Ectodermal cell (in vitro differentiated cells): Measurements from ENCODE around the gene ATP5PO.

ENCODE experiments used
- H3K27ac ChIP-seq: 2 replicates; pipeline ENCODE4 v1.7.0; 2013; ENCODE audit warnings: mild to moderate bottlenecking, low read depth, low read length; ENCODE audit not compliant: insufficient read depth, poor library complexity, severe bottlenecking
- H3K27me3 ChIP-seq: 2 replicates; pipeline ENCODE4 v1.7.0; 2013; ENCODE audit warnings: mild to moderate bottlenecking, low read length; ENCODE audit not compliant: insufficient read depth, control insufficient read depth, poor library complexity, severe bottlenecking
- H3K36me3 ChIP-seq: one replicate; pipeline ENCODE4 v1.7.0; 2013; ENCODE audit warnings: low read length; ENCODE audit not compliant: control insufficient read depth, insufficient read depth
- H3K4me1 ChIP-seq: one replicate; pipeline ENCODE4 v1.7.0; 2013; ENCODE audit warnings: low read length; ENCODE audit not compliant: control insufficient read depth, insufficient read depth
- H3K4me3 ChIP-seq: 2 replicates; pipeline ENCODE4 v1.7.0; 2013; ENCODE audit warnings: low read depth, low read length, control low read depth; ENCODE audit not compliant: insufficient read depth
- H3K9me3 ChIP-seq: 2 replicates; pipeline ENCODE4 v1.7.0; 2013; ENCODE audit warnings: mild to moderate bottlenecking, low read length, moderate library complexity; ENCODE audit not compliant: control insufficient read depth
- WGBS, 2 experiments: methylation state at CpG; one replicate each; pipeline ENCODE4 v1.1.7; 2013; ENCODE audit warnings: missing lambda C conversion rate in 2 of 2; 5-methylcytosine and 5-hydroxymethylcytosine counted together

ATP5PO gene

DNA sequence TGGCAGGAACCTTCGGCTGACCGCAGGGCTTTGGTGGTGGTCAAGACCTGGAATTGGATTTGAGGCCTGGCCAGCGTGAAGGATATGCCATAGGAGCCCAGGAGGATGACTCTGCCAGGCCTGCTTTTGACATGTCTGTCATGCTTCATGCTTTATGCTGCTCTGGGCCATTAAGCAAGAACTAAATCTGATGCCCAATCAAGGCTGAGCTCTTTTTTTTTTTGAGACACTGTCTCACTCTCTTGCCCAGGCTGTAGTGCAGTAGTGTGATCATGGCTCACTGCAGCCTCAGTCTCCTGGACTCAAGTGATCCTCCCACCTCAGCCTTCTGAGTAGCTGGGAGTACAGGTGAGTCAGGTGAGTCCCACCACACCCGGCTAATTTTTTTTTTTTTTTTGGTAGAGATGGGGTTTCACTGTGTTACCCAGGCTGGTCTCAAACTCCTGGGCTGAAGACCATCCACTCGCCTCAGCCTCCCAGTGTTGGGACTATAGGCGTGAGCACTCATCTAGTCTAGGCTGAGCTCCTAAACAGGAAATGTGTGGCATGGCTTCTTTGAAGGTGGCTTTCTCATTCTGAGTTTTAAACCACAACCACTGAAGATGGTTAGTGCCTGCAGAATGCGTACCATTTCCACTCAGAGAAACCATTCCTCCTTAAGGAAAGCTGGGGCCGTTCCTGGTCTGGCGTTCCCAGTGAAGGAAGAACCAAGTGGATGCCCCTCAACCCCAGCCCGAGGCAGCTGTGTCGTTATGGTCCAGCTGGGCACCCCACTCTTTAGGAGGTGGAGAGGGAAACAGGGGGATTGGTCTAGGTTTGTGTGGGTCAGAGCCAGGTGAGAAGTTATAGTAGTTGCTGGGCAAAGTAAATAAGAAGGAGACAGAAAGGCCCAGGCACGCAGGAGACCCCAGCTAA is 34.2 kb upstream of the ATP5PO start:
- H3K4me1 ChIP-seq, result peaks cover 31% of the 10 kb centered on the region
- H3K27ac ChIP-seq, result no peak overlapping the region
- H3K27me3 ChIP-seq, result no peaks in the 10 kb centered on the region
- H3K36me3 ChIP-seq, result no peaks in the 10 kb centered on the region
- no peak overlapping the region for H3K4me3 ChIP-seq
- 97 to 98% methylated on average over 12 of the region's 12 CpGs for WGBS, 2 experiments
- H3K9me3 ChIP-seq, result no peaks in the 10 kb centered on the region

GRCh38 chr21:33948951-33949444 is 33.4 kb upstream of the ATP5PO start:
- whole genome bisulfite sequencing, 2 experiments, result 93 to 94% methylated on average over 9 of the region's 9 CpGs
- peaks cover 31% of the 10 kb centered on the region for H3K4me1 ChIP-seq
- H3K27ac ChIP-seq, result peak overlapping the region; percentile 96
- H3K4me3 ChIP-seq, result no peak overlapping the region
- H3K27me3 ChIP-seq, result no peaks in the 10 kb centered on the region
- H3K36me3 ChIP-seq, result no peaks in the 10 kb centered on the region
- no peaks in the 10 kb centered on the region for H3K9me3 ChIP-seq

DNA sequence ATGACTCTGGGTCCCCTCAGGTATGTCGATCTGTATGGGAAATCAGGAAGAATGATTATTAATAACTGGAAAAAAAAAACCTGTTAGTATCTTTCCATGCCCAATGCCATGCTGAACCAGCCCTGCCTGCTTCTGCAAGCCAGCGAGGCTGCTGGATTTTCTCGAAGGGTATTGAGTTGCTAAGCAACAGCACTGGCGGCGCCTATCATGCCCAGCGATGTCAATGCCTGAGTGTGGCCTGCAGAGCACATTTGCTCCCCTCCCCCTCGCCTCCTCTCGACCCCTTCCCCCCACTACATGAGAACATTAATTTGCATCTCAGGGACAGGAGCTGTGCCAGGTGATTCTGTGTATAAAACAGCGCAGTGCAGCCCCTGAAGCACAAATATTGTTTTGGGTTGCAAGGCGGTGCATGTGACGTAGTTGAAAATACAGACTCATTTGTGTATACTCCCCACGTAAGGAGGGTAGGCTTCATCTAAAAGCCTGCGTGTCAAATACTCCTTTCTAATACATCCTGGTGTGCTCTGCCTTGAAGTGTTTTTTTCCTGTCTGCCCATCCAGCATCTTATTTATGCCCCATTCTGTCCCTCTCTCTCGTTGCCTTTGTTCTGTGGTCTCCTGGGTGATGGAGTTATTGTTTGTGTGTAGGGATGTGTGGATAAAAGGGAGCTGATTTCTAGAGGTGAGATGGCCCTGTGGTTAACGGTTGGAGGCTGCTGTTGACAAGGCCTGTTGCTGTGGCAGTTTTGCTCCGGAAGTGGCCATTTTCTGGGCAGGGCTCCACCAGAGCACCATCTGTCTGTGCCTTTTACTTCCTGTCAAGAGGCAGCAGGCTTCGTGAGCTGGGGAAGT is 32.7 kb upstream of the ATP5PO start:
- peaks cover 31% of the 10 kb centered on the region for H3K4me1 ChIP-seq
- H3K36me3 ChIP-seq, result no peaks in the 10 kb centered on the region
- WGBS, 2 experiments, result 29 to 30% methylated on average over 17 of the region's 17 CpGs
- H3K27ac ChIP-seq, result peak overlapping the region; percentile 96
- H3K9me3 ChIP-seq, result no peaks in the 10 kb centered on the region
- H3K4me3 ChIP-seq, result peak overlapping the region; percentile 4
- H3K27me3 ChIP-seq, result no peaks in the 10 kb centered on the region

DNA sequence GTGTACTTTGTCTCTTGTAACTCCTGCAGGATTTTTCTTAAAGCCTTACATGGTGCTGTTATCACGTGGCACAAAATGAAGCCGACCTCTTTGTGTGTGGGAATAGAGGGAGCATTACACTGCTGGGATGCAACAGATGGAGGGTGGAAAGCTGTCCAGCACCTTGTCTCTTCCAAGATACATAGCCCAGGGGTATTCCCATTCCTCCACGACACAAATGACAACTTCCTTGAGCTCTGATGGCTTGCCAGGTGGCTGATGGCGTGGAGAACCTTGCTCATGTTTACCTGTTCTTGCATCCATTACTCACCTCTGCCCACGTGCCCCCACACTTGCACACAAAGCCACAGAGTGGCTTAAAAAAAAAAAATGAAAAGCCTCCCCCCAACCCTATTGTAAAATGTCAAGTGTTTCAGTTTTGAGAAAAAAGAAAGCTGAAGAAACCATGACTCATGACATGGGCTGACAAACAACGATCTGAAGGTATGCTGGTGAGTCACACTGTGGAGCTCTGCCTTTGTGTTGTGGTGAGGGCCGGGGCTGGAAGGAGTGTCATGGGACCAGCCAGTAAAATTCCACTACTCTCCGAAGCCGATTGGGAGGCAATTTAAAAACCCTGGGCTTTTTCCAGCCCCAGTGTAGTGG is 32.0 kb upstream of the ATP5PO start:
- Histone ChIP-seq H3K9me3 (no peaks in the 10 kb centered on the region), H3K4me1 (peaks cover 31% of the 10 kb centered on the region), H3K27me3 (no peaks in the 10 kb centered on the region), H3K27ac (peak overlapping the region; percentile 96), H3K36me3 (no peaks in the 10 kb centered on the region), H3K4me3 (peak overlapping the region; percentile 4)
- 28 to 32% methylated on average over 9 of the region's 9 CpGs for WGBS, 2 experiments

DNA sequence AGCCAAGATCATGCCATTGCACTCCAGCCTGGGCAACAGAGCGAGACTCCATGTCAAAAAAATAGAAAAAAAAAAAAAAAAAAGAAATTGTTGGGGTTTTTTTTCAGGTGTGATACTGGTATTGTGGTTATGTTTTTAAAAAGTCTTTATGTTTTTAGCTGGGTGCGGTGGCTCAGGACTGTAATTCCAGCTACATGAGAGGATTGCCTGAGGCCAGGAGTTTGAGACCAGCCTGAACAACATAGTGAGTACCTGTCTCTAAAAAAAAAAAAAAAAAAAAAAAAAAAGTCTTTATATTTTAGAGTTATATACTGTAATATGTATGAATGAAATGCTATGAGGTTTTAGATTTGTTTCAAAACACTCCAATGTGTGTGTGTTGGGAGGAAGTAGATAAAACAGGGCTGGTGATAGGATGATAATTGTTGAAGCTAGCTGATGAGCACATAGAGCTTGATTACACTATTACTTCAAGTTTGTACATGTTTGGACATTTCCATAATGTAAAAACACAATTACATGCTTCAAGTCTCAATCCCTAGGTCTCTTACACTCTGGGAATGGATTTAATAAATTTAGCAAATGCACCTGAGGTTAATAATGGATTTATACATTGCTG is 30.2 kb upstream of the ATP5PO start:
- 94 to 95% methylated on average over 2 of the region's 2 CpGs for WGBS, 2 experiments
- Histone ChIP-seq H3K27ac (no peak overlapping the region), H3K36me3 (no peaks in the 10 kb centered on the region), H3K9me3 (no peaks in the 10 kb centered on the region), H3K4me1 (peaks cover 38% of the 10 kb centered on the region), H3K27me3 (no peaks in the 10 kb centered on the region), H3K4me3 (no peak overlapping the region)

DNA sequence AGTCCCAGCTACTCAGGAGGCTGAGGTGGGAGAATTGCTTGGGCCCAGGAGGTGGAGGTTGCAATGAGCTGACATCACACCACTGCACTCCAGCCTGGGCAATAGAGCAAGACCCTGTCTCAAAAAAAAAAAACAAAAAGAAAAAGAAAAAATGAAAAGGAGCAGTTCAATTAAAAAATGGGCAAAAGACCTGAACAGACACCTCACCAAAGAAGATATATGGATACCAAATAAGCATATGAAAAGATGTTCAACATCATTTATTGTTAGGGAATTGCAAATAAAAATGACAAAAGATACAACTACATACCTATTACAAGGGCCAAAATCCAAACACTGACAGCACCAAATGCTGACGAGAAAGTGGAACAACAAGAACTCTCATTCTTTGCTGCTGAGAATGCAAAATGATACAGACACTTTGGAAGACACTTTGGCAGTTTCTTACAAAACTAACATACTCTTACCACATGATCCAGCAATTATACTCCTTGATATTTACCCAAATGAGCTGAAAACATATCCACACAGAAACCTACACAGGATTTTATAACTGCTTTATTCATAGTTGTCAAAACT is 28.7 kb upstream of the ATP5PO start:
- H3K27me3 ChIP-seq, result no peaks in the 10 kb centered on the region
- H3K9me3 ChIP-seq, result no peaks in the 10 kb centered on the region
- H3K36me3 ChIP-seq, result no peaks in the 10 kb centered on the region
- no peak overlapping the region for H3K27ac ChIP-seq
- no peak overlapping the region for H3K4me3 ChIP-seq
- WGBS, 2 experiments, result 92 to 97% methylated on average over 1 of the region's 1 CpG
- peaks cover 36% of the 10 kb centered on the region for H3K4me1 ChIP-seq

DNA sequence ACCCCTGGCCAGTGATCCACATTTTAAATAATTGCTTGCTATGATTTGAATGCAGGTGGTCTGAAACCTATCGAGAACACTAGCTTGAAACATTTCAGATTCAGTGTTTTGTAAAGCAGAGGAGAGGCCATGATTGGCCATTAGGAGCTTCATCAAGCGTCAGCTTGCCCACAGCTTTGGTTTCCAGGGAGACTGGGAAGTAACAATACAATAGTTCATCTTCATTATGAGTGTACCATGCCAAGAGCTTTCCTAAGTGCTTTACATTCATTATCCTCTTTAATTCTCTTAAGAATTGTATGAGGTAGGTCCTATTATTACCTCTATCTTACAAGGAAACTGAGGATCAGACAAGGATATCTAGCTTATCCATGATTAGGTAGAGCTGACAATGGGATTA is 27.7 kb upstream of the ATP5PO start:
- Histone ChIP-seq H3K36me3 (no peaks in the 10 kb centered on the region), H3K27ac (no peak overlapping the region), H3K9me3 (no peaks in the 10 kb centered on the region), H3K27me3 (no peaks in the 10 kb centered on the region), H3K4me1 (peaks cover 26% of the 10 kb centered on the region), H3K4me3 (no peak overlapping the region)
- WGBS, 2 experiments, result 92 to 97% methylated on average over 2 of the region's 2 CpGs

GRCh38 chr21:33942426-33942825 is 26.8 kb upstream of the ATP5PO start:
- Histone ChIP-seq H3K27me3 (no peaks in the 10 kb centered on the region), H3K4me3 (no peak overlapping the region), H3K4me1 (peaks cover 17% of the 10 kb centered on the region), H3K9me3 (no peaks in the 10 kb centered on the region), H3K27ac (no peak overlapping the region), H3K36me3 (no peaks in the 10 kb centered on the region)

- no peak overlapping the region for H3K4me3 ChIP-seq
- H3K4me1 ChIP-seq, result peaks cover 7% of the 10 kb centered on the region
- H3K36me3 ChIP-seq, result no peaks in the 10 kb centered on the region
- no peaks in the 10 kb centered on the region for H3K27me3 ChIP-seq
- H3K9me3 ChIP-seq, result no peaks in the 10 kb centered on the region
- 89 to 91% methylated on average over 5 of the region's 5 CpGs for WGBS, 2 experiments
- H3K27ac ChIP-seq, result no peak overlapping the region
Observed at GRCh38 chr21:33940881-33941245, 25.3 kb upstream of the ATP5PO start.
